Measurements from ENCODE around the gene CCDC15. TPM values are rescaled to one million over a fixed set of nuclear protein-coding genes. Genes with fewer than 3 reads are reported as not detected.

Gene CCDC15
- total RNA-seq, 8 experiments from 2014 or later: 0.87 to 4.7 (median 2.5) TPM

GRCh38 chr11:124978316-124978715, 24.3 kb downstream of the CCDC15 start:
- no peaks in the 10 kb centered on the region for H3K4me1 ChIP-seq (replicated peaks in 1 of 2)
- H3K4me3 ChIP-seq: no peak overlapping the region
- WGBS, 10 experiments: 60 to 100% (median 93%) methylated on average over 1 to 2 of the region's 2 CpGs; no CpG with 5 or more reads in 2 of the 10 experiments
- in situ Hi-C loops (cut with MboI; ENCODE audit: low pct_unique_long_range_greater_than_20kb in 2 of 9, low sequenced_read_pairs in 9 of 9, unreplicated experiment in 9 of 9): no loop called here
- H3K27ac ChIP-seq: no peak overlapping the region
- ATAC-seq (replicated peaks in 6 of 8): no peak

DNA sequence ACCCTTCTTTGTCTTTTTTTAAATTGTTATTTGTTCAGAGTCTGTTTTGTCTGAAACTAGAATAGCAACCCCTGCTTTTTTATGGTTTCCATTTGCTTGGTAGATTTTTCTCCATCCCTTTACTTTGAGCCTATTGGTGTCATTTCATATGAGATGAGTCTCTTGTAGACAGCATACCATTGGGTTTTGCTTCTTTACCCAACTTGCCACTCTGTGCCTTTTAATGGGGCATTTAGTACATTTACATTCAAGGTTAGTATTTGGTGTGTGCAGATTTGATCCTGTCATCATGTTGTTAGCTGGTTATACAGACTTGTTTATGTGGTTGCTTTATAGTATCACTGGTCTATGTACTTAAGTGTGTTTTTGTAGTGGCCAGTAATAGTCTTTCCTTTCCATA, 28.0 kb downstream of the CCDC15 start:
- no peak overlapping the region for H3K4me3 ChIP-seq
- no peaks in the 10 kb centered on the region for H3K4me1 ChIP-seq (replicated peaks in 1 of 2)
- ATAC-seq (replicated peaks in 6 of 8): no peak
- no peak overlapping the region for H3K27ac ChIP-seq
- in situ Hi-C loops (cut with MboI; ENCODE audit: low pct_unique_long_range_greater_than_20kb in 2 of 9, low sequenced_read_pairs in 9 of 9, unreplicated experiment in 9 of 9): no loop called here

GRCh38 chr11:124983674-124984511, 29.9 kb downstream of the CCDC15 start:
- Histone ChIP-seq H3K4me3 (no peak overlapping the region), H3K4me1 (replicated peaks in 1 of 2) (no peaks in the 10 kb centered on the region), H3K27ac (no peak overlapping the region)
- in situ Hi-C loops (cut with MboI; ENCODE audit: low pct_unique_long_range_greater_than_20kb in 2 of 9, low sequenced_read_pairs in 9 of 9, unreplicated experiment in 9 of 9): no loop called here
- no peak for ATAC-seq (replicated peaks in 6 of 8)
- 65 to 100% (median 94%) methylated on average over 1 to 10 of the region's 17 CpGs; no CpG with 5 or more reads in 4 of the 10 experiments for WGBS, 10 experiments

DNA sequence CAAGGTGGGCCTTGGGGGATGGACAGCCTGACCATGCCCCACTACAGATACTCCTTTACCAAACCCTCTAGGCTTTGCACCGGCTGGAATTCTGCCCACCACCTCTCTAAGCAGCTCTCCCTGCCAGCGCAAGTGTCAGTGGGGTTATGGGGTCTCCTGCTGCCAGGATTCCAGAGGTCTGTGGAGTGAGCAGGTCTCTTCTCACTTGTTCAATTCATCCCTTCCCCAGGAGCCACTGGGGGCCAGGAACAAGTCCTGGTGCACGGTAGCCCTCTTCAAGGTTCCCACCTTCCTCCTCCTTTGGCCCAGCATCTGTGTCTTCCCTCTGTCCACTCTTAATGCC, 30.5 kb downstream of the CCDC15 start:
- in situ Hi-C loops (cut with MboI; ENCODE audit: low pct_unique_long_range_greater_than_20kb in 2 of 9, low sequenced_read_pairs in 9 of 9, unreplicated experiment in 9 of 9): no loop called here
- ATAC-seq (replicated peaks in 6 of 8): no peak
- Histone ChIP-seq H3K4me3 (no peak overlapping the region), H3K4me1 (replicated peaks in 1 of 2) (no peaks in the 10 kb centered on the region), H3K27ac (no peak overlapping the region)
- 83 to 100% (median 100%) methylated on average over 1 of the region's 3 CpGs; no CpG with 5 or more reads in 6 of the 10 experiments for WGBS, 10 experiments

GRCh38 chr11:124987096-124987495, 33.1 kb downstream of the CCDC15 start:
- in situ Hi-C loops (cut with MboI; ENCODE audit: low pct_unique_long_range_greater_than_20kb in 2 of 9, low sequenced_read_pairs in 9 of 9, unreplicated experiment in 9 of 9): no loop called here
- H3K4me1 ChIP-seq (replicated peaks in 1 of 2): no peaks in the 10 kb centered on the region

GRCh38 chr11:124988063-124988462, 34.1 kb downstream of the CCDC15 start:
- in situ Hi-C loops (cut with MboI; ENCODE audit: low pct_unique_long_range_greater_than_20kb in 2 of 9, low sequenced_read_pairs in 9 of 9, unreplicated experiment in 9 of 9): no loop called here
- WGBS, 10 experiments: 80 to 100% (median 94%) methylated on average over 1 to 3 of the region's 3 CpGs; no CpG with 5 or more reads in 1 of the 10 experiments
- no peak overlapping the region for H3K4me3 ChIP-seq
- ATAC-seq (replicated peaks in 6 of 8): no peak
- H3K4me1 ChIP-seq (replicated peaks in 1 of 2): no peaks in the 10 kb centered on the region
- H3K27ac ChIP-seq: no peak overlapping the region

More at GRCh38 chr11:124987096-124987495, 33.1 kb downstream of the CCDC15 start:
- WGBS, 10 experiments: 60 to 100% (median 86%) methylated on average over 1 of the region's 1 CpG; no CpG with 5 or more reads in 5 of the 10 experiments
- H3K4me3 ChIP-seq: no peak overlapping the region
- no peak overlapping the region for H3K27ac ChIP-seq
- ATAC-seq (replicated peaks in 6 of 8): no peak

- in situ Hi-C loops (cut with MboI; ENCODE audit: low pct_unique_long_range_greater_than_20kb in 2 of 9, low sequenced_read_pairs in 9 of 9, unreplicated experiment in 9 of 9): no loop called here
- H3K4me3 ChIP-seq: no peak overlapping the region
Observed at GRCh38 chr11:125001079-125001778, 47.2 kb downstream of the CCDC15 start.

DNA sequence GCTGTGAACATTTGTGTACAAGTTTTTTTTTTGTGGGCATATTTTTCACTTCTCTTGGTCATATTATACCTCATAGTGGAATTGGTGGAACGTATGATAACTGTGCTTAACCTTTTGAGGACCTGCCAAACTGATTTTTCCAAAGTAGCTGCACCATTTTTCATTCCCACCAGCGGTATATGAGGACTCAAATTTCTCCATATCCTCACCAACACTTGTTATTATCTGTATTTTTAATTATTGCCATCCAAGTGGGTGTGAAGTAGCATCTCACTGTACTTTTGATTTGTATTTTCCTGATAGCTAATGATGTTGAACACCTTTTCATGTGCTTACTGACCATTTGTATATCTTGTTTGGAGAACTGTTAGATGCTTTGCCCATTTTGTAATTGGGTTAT, 47.8 kb downstream of the CCDC15 start:
- Histone ChIP-seq H3K4me3 (no peak overlapping the region), H3K27ac (no peak overlapping the region), H3K4me1 (replicated peaks in 1 of 2) (no peaks in the 10 kb centered on the region)
- in situ Hi-C loops (cut with MboI; ENCODE audit: low pct_unique_long_range_greater_than_20kb in 2 of 9, low sequenced_read_pairs in 9 of 9, unreplicated experiment in 9 of 9): no loop called here
- 55 to 100% (median 87%) methylated on average over 1 to 2 of the region's 2 CpGs for WGBS, 10 experiments
- ATAC-seq (replicated peaks in 6 of 8): no peak

More at GRCh38 chr11:125001079-125001778, 47.2 kb downstream of the CCDC15 start:
- no peak overlapping the region for H3K27ac ChIP-seq
- ATAC-seq (replicated peaks in 6 of 8): peak in 3 of 8 experiments; percentile 73 to 86 (median 78)
- H3K4me1 ChIP-seq (replicated peaks in 1 of 2): no peaks in the 10 kb centered on the region
- 27 to 100% (median 100%) methylated on average over 1 to 2 of the region's 2 CpGs; no CpG with 5 or more reads in 1 of the 10 experiments for WGBS, 10 experiments

GRCh38 chr11:125005491-125005890, 51.5 kb downstream of the CCDC15 start:
- no peak overlapping the region for H3K27ac ChIP-seq
- WGBS, 10 experiments: 28 to 100% (median 87%) methylated on average over 1 to 2 of the region's 2 CpGs; no CpG with 5 or more reads in 1 of the 10 experiments

GRCh38 chr11:125016413-125016812, 62.4 kb downstream of the CCDC15 start:
- no peak overlapping the region for H3K4me3 ChIP-seq
- H3K27ac ChIP-seq: no peak overlapping the region
- H3K4me1 ChIP-seq (replicated peaks in 1 of 2): no peaks in the 10 kb centered on the region
- in situ Hi-C loops (cut with MboI; ENCODE audit: low pct_unique_long_range_greater_than_20kb in 2 of 9, low sequenced_read_pairs in 9 of 9, unreplicated experiment in 9 of 9): no loop called here
- no peak for ATAC-seq (replicated peaks in 6 of 8)

More at GRCh38 chr11:125005491-125005890, 51.5 kb downstream of the CCDC15 start:
- H3K4me3 ChIP-seq: no peak overlapping the region
- in situ Hi-C loops (cut with MboI; ENCODE audit: low pct_unique_long_range_greater_than_20kb in 2 of 9, low sequenced_read_pairs in 9 of 9, unreplicated experiment in 9 of 9): no loop called here
- no peak for ATAC-seq (replicated peaks in 6 of 8)
- H3K4me1 ChIP-seq (replicated peaks in 1 of 2): no peaks in the 10 kb centered on the region

DNA sequence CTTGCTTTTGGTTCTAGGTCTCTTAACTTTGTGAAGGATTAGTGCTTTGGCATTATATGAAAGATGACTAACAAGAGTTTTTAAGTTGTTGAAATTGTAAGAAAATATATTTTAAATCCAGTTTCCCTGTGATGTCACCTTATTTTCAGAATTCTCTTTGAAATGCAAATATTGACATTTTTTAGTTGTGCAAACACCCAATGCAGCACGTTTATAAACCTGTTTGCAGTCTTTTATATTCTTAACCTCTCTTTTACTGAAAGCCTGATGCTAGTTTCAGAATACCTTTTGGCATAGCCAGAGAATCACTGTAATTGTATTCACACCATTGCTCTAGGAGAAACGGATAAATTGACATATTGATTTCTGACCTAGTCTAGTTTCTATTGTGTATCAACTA, 66.3 kb downstream of the CCDC15 start:
- WGBS, 10 experiments: 46 to 100% (median 81%) methylated on average over 1 to 2 of the region's 2 CpGs
- Histone ChIP-seq H3K4me3 (no peak overlapping the region), H3K4me1 (replicated peaks in 1 of 2) (no peaks in the 10 kb centered on the region), H3K27ac (no peak overlapping the region)
- in situ Hi-C loops (cut with MboI; ENCODE audit: low pct_unique_long_range_greater_than_20kb in 2 of 9, low sequenced_read_pairs in 9 of 9, unreplicated experiment in 9 of 9): no loop called here
- ATAC-seq (replicated peaks in 6 of 8): no peak

DNA sequence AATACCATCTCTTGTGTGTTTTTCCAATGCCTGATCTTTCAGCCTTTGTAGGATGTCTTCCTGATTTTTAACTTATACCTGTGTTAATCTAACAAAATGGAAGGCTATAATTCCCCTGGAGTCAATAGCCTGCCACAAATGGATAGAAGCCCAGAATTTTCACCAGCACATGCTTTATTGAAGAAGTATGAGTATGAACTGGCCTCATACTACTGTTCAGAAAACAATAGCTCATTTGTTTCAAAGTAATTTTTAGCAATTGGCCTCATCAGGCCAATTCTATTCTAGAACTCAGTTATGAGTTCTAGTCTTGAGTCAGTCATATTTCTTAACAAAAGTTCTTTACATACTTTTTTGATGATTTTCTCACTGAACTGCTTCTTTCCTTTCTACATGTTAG, 68.5 kb downstream of the CCDC15 start:
- in situ Hi-C loops (cut with MboI; ENCODE audit: low pct_unique_long_range_greater_than_20kb in 2 of 9, low sequenced_read_pairs in 9 of 9, unreplicated experiment in 9 of 9): no loop called here
- Histone ChIP-seq H3K4me3 (no peak overlapping the region), H3K4me1 (replicated peaks in 1 of 2) (no peaks in the 10 kb centered on the region), H3K27ac (no peak overlapping the region)
- no peak for ATAC-seq (replicated peaks in 6 of 8)

DNA sequence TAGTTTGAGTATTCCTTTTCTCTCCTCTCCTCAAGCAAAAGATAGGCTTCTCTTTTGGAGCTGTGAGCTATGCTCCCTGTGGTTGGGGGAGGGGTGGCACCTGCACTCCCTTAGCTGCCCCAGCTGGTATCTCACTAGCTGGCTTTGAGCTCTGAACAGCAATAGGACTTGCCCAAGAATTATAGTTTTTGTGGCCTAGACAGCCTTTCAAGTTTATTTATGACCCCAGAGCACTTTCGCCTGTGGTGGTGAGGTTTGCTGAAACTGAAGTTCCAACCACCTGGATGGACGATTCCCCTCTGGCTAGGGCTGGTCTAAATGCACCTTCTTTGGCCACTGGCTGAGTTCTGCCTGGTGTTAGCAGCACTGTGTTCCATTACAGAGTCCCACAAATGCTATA, 72.0 kb downstream of the CCDC15 start:
- Histone ChIP-seq H3K27ac (no peak overlapping the region), H3K4me3 (no peak overlapping the region), H3K4me1 (replicated peaks in 1 of 2) (no peaks in the 10 kb centered on the region)
- in situ Hi-C loops (cut with MboI; ENCODE audit: low pct_unique_long_range_greater_than_20kb in 2 of 9, low sequenced_read_pairs in 9 of 9, unreplicated experiment in 9 of 9): no loop called here
- 60 to 93% (median 89%) methylated on average over 1 to 2 of the region's 2 CpGs; no CpG with 5 or more reads in 7 of the 10 experiments for WGBS, 10 experiments
- ATAC-seq (replicated peaks in 6 of 8): no peak

Measured in motor neuron (in vitro differentiated cells).